Nephron progenitor cell (in vitro differentiated cells): ENCODE data around the gene NAALADL2.

Experiments
- DNase-seq: peaks from one replicate; pipeline ENCODE4 v3.0.0; 2021
- H3K27ac Mint-ChIP-seq: 2 replicates; pipeline ENCODE4 v1.8.0; 2021; ENCODE audit warnings: mild to moderate bottlenecking, moderate library complexity, mixed read lengths
- H3K27me3 Mint-ChIP-seq: 2 replicates; pipeline ENCODE4 v1.8.0; 2021; ENCODE audit warnings: mild to moderate bottlenecking, low read depth, mixed read lengths; ENCODE audit not compliant: poor library complexity
- H3K36me3 Mint-ChIP-seq: 2 replicates; pipeline ENCODE4 v1.8.0; 2021; ENCODE audit warnings: low read depth, mixed read lengths
- H3K4me1 Mint-ChIP-seq: 2 replicates; pipeline ENCODE4 v1.8.0; 2021; ENCODE audit warnings: mixed read lengths
- H3K4me3 Mint-ChIP-seq: 2 replicates; pipeline ENCODE4 v1.8.0; 2021; ENCODE audit warnings: mild to moderate bottlenecking, moderate library complexity, mixed read lengths
- H3K9me3 Mint-ChIP-seq: 2 replicates; pipeline ENCODE4 v1.8.0; 2021; ENCODE audit warnings: mild to moderate bottlenecking, moderate library complexity, mixed read lengths
- TF ChIP-seq, protein P1 (sequence below): fragments of 200-600 bp; sonication (generic); IDR thresholded peaks from 2 replicates; pipeline ENCODE4 v1.5.0; 2021; ENCODE audit warnings: antibody characterized with exemption

NAALADL2 gene

GRCh38 chr3:174958671-174959328 is 99.7 kb downstream of the NAALADL2 start:
- H3K4me3 Mint-ChIP-seq, result no peak overlapping the region
- H3K4me1 Mint-ChIP-seq, result no peaks in the 10 kb centered on the region
- no peaks in the 10 kb centered on the region for H3K27me3 Mint-ChIP-seq
- DNase-seq, result no peak
- H3K27ac Mint-ChIP-seq, result no peak overlapping the region
- H3K9me3 Mint-ChIP-seq, result no peaks in the 10 kb centered on the region
- no peaks in the 10 kb centered on the region for H3K36me3 Mint-ChIP-seq
- TF ChIP-seq, protein P1, sequence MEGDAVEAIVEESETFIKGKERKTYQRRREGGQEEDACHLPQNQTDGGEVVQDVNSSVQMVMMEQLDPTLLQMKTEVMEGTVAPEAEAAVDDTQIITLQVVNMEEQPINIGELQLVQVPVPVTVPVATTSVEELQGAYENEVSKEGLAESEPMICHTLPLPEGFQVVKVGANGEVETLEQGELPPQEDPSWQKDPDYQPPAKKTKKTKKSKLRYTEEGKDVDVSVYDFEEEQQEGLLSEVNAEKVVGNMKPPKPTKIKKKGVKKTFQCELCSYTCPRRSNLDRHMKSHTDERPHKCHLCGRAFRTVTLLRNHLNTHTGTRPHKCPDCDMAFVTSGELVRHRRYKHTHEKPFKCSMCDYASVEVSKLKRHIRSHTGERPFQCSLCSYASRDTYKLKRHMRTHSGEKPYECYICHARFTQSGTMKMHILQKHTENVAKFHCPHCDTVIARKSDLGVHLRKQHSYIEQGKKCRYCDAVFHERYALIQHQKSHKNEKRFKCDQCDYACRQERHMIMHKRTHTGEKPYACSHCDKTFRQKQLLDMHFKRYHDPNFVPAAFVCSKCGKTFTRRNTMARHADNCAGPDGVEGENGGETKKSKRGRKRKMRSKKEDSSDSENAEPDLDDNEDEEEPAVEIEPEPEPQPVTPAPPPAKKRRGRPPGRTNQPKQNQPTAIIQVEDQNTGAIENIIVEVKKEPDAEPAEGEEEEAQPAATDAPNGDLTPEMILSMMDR, result no peak

DNA sequence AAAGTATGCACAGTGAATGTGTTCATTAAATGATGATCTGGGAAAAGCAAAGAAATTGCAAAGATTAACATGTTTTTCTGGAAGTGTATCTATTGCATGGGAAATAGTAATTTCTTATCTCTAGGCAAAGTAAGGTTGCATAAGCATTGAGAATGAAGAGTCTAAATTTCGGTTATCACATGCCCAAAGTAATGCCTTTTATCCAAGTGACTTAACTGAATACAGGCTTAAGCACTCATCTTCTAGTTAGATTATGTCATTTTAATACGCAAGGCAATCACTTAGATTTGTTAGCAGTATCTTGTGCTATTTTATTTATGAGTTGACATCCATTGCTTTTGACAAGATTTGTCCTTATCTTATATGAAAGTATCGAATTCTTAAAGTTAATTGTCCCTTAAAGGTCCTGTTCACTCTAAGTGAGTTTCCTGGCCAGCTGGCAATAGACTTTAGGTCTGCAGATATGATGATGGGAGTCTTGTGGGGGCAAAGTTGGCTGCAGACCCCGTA is 100.5 kb downstream of the NAALADL2 start:
- H3K9me3 Mint-ChIP-seq, result no peaks in the 10 kb centered on the region
- no peaks in the 10 kb centered on the region for H3K27me3 Mint-ChIP-seq
- TF ChIP-seq, protein P1, result no peak
- H3K4me3 Mint-ChIP-seq, result no peak overlapping the region
- H3K27ac Mint-ChIP-seq, result no peak overlapping the region
- no peaks in the 10 kb centered on the region for H3K36me3 Mint-ChIP-seq
- H3K4me1 Mint-ChIP-seq, result no peaks in the 10 kb centered on the region
- no peak for DNase-seq

DNA sequence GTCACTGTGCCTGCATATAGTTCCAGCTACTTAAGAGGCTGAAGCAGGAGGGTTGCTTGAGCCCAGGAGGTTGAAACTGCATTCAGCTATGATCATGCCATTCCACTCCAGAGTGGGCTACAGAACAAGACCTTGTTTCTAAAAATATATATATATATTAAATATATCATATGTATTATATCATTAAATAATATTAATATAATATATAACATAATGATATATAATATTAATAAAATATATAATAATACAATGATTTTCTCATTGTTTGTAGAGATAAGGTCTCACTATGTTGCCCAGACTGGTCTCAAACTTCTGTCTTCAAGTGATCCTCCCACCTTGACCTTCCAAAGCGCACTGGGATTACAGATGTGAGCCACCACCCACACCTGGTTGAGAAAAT is 101.8 kb downstream of the NAALADL2 start:
- no peaks in the 10 kb centered on the region for H3K4me1 Mint-ChIP-seq
- no peak for DNase-seq
- no peak overlapping the region for H3K27ac Mint-ChIP-seq
- no peak overlapping the region for H3K4me3 Mint-ChIP-seq
- H3K9me3 Mint-ChIP-seq, result no peaks in the 10 kb centered on the region
- H3K36me3 Mint-ChIP-seq, result no peaks in the 10 kb centered on the region
- no peaks in the 10 kb centered on the region for H3K27me3 Mint-ChIP-seq
- TF ChIP-seq, protein P1, result no peak

GRCh38 chr3:174973465-174973864 is 114.3 kb downstream of the NAALADL2 start:
- no peaks in the 10 kb centered on the region for H3K27me3 Mint-ChIP-seq
- no peaks in the 10 kb centered on the region for H3K4me1 Mint-ChIP-seq
- H3K27ac Mint-ChIP-seq, result no peak overlapping the region
- H3K36me3 Mint-ChIP-seq, result no peaks in the 10 kb centered on the region
- H3K4me3 Mint-ChIP-seq, result no peak overlapping the region
- DNase-seq, result no peak
- no peaks in the 10 kb centered on the region for H3K9me3 Mint-ChIP-seq
- TF ChIP-seq, protein P1, result no peak

GRCh38 chr3:174986685-174987084 is 127.6 kb downstream of the NAALADL2 start:
- H3K27me3 Mint-ChIP-seq, result no peaks in the 10 kb centered on the region
- H3K4me1 Mint-ChIP-seq, result no peaks in the 10 kb centered on the region
- no peaks in the 10 kb centered on the region for H3K9me3 Mint-ChIP-seq
- H3K4me3 Mint-ChIP-seq, result no peak overlapping the region
- no peak overlapping the region for H3K27ac Mint-ChIP-seq
- DNase-seq, result no peak
- H3K36me3 Mint-ChIP-seq, result no peaks in the 10 kb centered on the region
- TF ChIP-seq, protein P1, result no peak

DNA sequence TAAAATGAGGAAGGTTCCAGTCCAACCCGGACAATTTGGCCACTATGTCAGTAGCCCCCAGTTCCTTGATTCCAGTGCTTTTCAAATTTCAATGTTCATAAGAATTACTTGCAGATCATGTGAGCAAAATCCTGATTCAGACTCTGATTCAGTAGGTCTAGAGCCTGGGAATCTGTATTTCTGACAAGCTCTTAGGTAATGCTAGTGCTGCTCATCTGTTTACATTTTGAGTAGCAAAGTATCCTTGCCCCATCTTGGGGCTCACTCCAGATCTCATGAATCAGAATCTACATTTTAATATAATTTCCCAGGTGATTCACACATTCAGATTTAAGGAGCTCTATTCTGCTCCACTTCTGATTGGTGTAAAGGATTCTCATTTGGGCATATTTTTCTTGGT is 142.0 kb downstream of the NAALADL2 start:
- Mint-ChIP-seq H3K36me3 (no peaks in the 10 kb centered on the region), H3K27ac (no peak overlapping the region), H3K4me1 (peaks cover 5% of the 10 kb centered on the region), H3K9me3 (no peaks in the 10 kb centered on the region), H3K4me3 (no peak overlapping the region), H3K27me3 (peaks cover 7% of the 10 kb centered on the region)
- TF ChIP-seq, protein P1, result no peak
- no peak for DNase-seq
